Measurements from ENCODE around the gene BPIFB2.

The BPIFB2 gene

GRCh38 chr20:33000802-33001466 is 6.6 kb upstream of the BPIFB2 start:
- H3K4me1 Mint-ChIP-seq = peaks cover 5% of the 10 kb centered on the region
- no peak overlapping the region for H3K4me3 Mint-ChIP-seq
- CTCF ChIA-PET = interaction anchor here (1.2 kb wide), 1 partner anchor 95 kb away, joined by 3 read pairs; no protein-coding TSS in a partner anchor
- H3K9me3 Mint-ChIP-seq = peaks cover 12% of the 10 kb centered on the region
- H3K27ac Mint-ChIP-seq = no peak overlapping the region
- peaks cover 9% of the 10 kb centered on the region for H3K27me3 Mint-ChIP-seq
- H3K36me3 Mint-ChIP-seq = peaks cover 2% of the 10 kb centered on the region
- DNase-seq = no peak

GRCh38 chr20:33002087-33002808 is 5.3 kb upstream of the BPIFB2 start:
- Mint-ChIP-seq H3K4me3 (no peak overlapping the region), H3K4me1 (peaks cover 4% of the 10 kb centered on the region), H3K27ac (no peak overlapping the region), H3K36me3 (no peaks in the 10 kb centered on the region), H3K27me3 (peaks cover 9% of the 10 kb centered on the region), H3K9me3 (peaks cover 3% of the 10 kb centered on the region)
- CTCF ChIA-PET = interaction anchor here (0.9 kb wide), 1 partner anchor 100 kb away, joined by 5 read pairs; no protein-coding TSS in a partner anchor
- DNase-seq = no peak

GRCh38 chr20:33004141-33004751 is 3.3 kb upstream of the BPIFB2 start, which contains the start of gene SUN5:
TSS of gene SUN5 (minus strand) at chr20:33004433. CDS start at chr20:33004340, 93 bp downstream.
- H3K27ac Mint-ChIP-seq = no peak within 1 kb of the TSS
- DNase-seq = no peak
- peaks cover 2% of the 10 kb centered on the region for H3K4me1 Mint-ChIP-seq
- no peaks in the 10 kb centered on the region for H3K36me3 Mint-ChIP-seq
- H3K4me3 Mint-ChIP-seq = no peak within 1 kb of the TSS
- H3K27me3 Mint-ChIP-seq = peaks cover 9% of the 10 kb centered on the region
- CTCF ChIA-PET = interaction anchor here (0.7 to 4.1 kb wide), 19 partner anchors 9 to 214 kb away, joined by 3 to 39 read pairs (median 3); no protein-coding TSS in a partner anchor
- H3K9me3 Mint-ChIP-seq = peaks cover 3% of the 10 kb centered on the region

- Mint-ChIP-seq H3K36me3 (no peaks in the 10 kb centered on the region), H3K4me3 (no peak overlapping the region), H3K27ac (no peak overlapping the region), H3K9me3 (peaks cover 3% of the 10 kb centered on the region), H3K4me1 (peaks cover 2% of the 10 kb centered on the region), H3K27me3 (peaks cover 6% of the 10 kb centered on the region)
- CTCF ChIA-PET = interaction anchor here (0.8 to 4.1 kb wide), 18 partner anchors 8 to 215 kb away, joined by 3 to 39 read pairs (median 4); no protein-coding TSS in a partner anchor
- DNase-seq = peak; percentile 45
These were observed 2.4 kb upstream of the BPIFB2 start for GRCh38 chr20:33005132-33005566.

GRCh38 chr20:33005908-33006775 is 1.4 kb upstream of the BPIFB2 start:
- Mint-ChIP-seq H3K36me3 (no peaks in the 10 kb centered on the region), H3K4me3 (no peak overlapping the region), H3K27ac (no peak overlapping the region), H3K9me3 (peaks cover 3% of the 10 kb centered on the region), H3K27me3 (peaks cover 4% of the 10 kb centered on the region), H3K4me1 (no peaks in the 10 kb centered on the region)
- no peak for DNase-seq
- CTCF ChIA-PET = interaction anchor here (1.0 to 4.1 kb wide), 2 partner anchors 60 to 105 kb away, joined by 3 to 39 read pairs; no protein-coding TSS in a partner anchor

- H3K4me3 Mint-ChIP-seq = no peak overlapping the region
- H3K9me3 Mint-ChIP-seq = peaks cover 3% of the 10 kb centered on the region
- peaks cover 4% of the 10 kb centered on the region for H3K27me3 Mint-ChIP-seq
- no peak overlapping the region for H3K27ac Mint-ChIP-seq
- no peaks in the 10 kb centered on the region for H3K36me3 Mint-ChIP-seq
- no peak for DNase-seq
- CTCF ChIA-PET = interaction anchor here (1.0 to 4.1 kb wide), 2 partner anchors 61 to 105 kb away, joined by 3 to 39 read pairs; no protein-coding TSS in a partner anchor
- no peaks in the 10 kb centered on the region for H3K4me1 Mint-ChIP-seq
These were observed 628 bp upstream of the BPIFB2 start for GRCh38 chr20:33006776-33007375.

GRCh38 chr20:33008336-33009213 is 1.1 kb downstream of the BPIFB2 start:
- peaks cover 4% of the 10 kb centered on the region for H3K27me3 Mint-ChIP-seq
- H3K4me3 Mint-ChIP-seq = no peak overlapping the region
- H3K9me3 Mint-ChIP-seq = peaks cover 3% of the 10 kb centered on the region
- no peak for DNase-seq
- no peaks in the 10 kb centered on the region for H3K4me1 Mint-ChIP-seq
- CTCF ChIA-PET = interaction anchor here (1.5 kb wide), 1 partner anchor 106 kb away, joined by 3 read pairs; no protein-coding TSS in a partner anchor
- H3K36me3 Mint-ChIP-seq = no peaks in the 10 kb centered on the region
- H3K27ac Mint-ChIP-seq = no peak overlapping the region

- Mint-ChIP-seq H3K27me3 (peaks cover 4% of the 10 kb centered on the region), H3K27ac (no peak overlapping the region), H3K4me3 (no peak overlapping the region), H3K4me1 (no peaks in the 10 kb centered on the region), H3K9me3 (peaks cover 3% of the 10 kb centered on the region), H3K36me3 (no peaks in the 10 kb centered on the region)
- no peak for DNase-seq
- CTCF ChIA-PET = interaction anchor here (1.5 kb wide), 1 partner anchor 107 kb away, joined by 3 read pairs; no protein-coding TSS in a partner anchor
These were observed 2.0 kb downstream of the BPIFB2 start for GRCh38 chr20:33009214-33010132.

- CTCF ChIA-PET = no interaction called here
- Mint-ChIP-seq H3K4me1 (no peaks in the 10 kb centered on the region), H3K36me3 (no peaks in the 10 kb centered on the region), H3K27ac (no peak overlapping the region), H3K9me3 (peaks cover 3% of the 10 kb centered on the region), H3K27me3 (peaks cover 4% of the 10 kb centered on the region), H3K4me3 (no peak overlapping the region)
- no peak for DNase-seq
These were observed 2.6 kb downstream of the BPIFB2 start for GRCh38 chr20:33010133-33010504.

GRCh38 chr20:33010674-33011449 is 3.4 kb downstream of the BPIFB2 start:
- H3K27ac Mint-ChIP-seq = no peak overlapping the region
- H3K27me3 Mint-ChIP-seq = peaks cover 8% of the 10 kb centered on the region
- H3K9me3 Mint-ChIP-seq = no peaks in the 10 kb centered on the region
- H3K4me3 Mint-ChIP-seq = no peak overlapping the region
- CTCF ChIA-PET = no interaction called here
- no peak for DNase-seq
- H3K36me3 Mint-ChIP-seq = no peaks in the 10 kb centered on the region
- H3K4me1 Mint-ChIP-seq = no peaks in the 10 kb centered on the region
